ENCODE measurements around the gene CDH22. TPM values are rescaled to one million over a fixed set of nuclear protein-coding genes. Genes with fewer than 3 reads are reported as not detected.

CDH22 gene
- total and polyA plus RNA-seq, 10 donors: not detected

DNA sequence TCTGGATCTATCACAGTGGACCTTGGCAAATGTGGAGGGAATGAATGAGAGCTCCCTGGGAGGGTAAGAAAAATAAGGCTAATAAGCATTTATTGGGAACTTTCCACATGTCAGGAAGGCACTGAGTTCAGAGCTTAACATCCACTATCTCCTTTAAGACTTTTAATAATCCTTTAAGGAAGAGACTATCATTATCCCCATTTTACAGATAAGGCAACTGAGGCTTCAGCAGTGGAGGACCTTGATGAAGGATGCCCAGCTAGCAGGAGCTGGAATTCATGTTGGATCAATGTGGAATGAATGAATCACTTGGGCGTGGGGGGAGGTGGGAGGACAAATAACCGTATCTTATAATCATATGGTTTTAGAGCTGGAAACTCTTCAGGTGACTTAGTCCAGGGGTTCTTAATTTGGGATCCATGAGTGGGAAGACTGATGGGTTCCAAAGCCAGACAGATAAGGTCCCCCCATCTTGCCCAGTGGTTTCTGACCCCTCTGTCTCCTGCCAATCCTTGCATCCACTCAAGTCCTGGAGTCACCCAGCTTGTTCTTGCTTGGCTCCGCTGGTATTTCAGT, 135.2 kb downstream of the CDH22 start:
- intact Hi-C loops (cut with DNase I; ENCODE audit: low total_unique reads): loop anchor here (5.0 kb wide), 1 partner anchor 151 kb away; no protein-coding TSS in a partner anchor

GRCh38 chr20:46172455-46172854, 135.8 kb downstream of the CDH22 start:
- no peaks in the 10 kb centered on the region for H3K9me3 ChIP-seq
- no peaks in the 10 kb centered on the region for H3K36me3 ChIP-seq
- peaks cover 0 to 10% (median 6%) of the 10 kb centered on the region in 6 donors for H3K4me1 ChIP-seq
- intact Hi-C loops (cut with DNase I; ENCODE audit: low total_unique reads): loop anchor here (5.0 kb wide), 1 partner anchor 150 kb away; no protein-coding TSS in a partner anchor
- no peak overlapping the region for H3K27ac ChIP-seq
- TF ChIP-seq, protein P1, sequence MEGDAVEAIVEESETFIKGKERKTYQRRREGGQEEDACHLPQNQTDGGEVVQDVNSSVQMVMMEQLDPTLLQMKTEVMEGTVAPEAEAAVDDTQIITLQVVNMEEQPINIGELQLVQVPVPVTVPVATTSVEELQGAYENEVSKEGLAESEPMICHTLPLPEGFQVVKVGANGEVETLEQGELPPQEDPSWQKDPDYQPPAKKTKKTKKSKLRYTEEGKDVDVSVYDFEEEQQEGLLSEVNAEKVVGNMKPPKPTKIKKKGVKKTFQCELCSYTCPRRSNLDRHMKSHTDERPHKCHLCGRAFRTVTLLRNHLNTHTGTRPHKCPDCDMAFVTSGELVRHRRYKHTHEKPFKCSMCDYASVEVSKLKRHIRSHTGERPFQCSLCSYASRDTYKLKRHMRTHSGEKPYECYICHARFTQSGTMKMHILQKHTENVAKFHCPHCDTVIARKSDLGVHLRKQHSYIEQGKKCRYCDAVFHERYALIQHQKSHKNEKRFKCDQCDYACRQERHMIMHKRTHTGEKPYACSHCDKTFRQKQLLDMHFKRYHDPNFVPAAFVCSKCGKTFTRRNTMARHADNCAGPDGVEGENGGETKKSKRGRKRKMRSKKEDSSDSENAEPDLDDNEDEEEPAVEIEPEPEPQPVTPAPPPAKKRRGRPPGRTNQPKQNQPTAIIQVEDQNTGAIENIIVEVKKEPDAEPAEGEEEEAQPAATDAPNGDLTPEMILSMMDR (IDR thresholded peaks at IDR 0.05 in 8 of 11, conservative IDR thresholded peaks at IDR 0.05 in 3 of 11): no peak
- TF ChIP-seq POLR2A (IDR thresholded peaks at IDR 0.05) (no peak), POLR2AphosphoS5 (IDR thresholded peaks at IDR 0.05) (no peak)
- peaks cover 5 to 87% (median 32%) of the 10 kb centered on the region in 7 donors for H3K27me3 ChIP-seq (replicated peaks in 1 of 7)
- WGBS, 5 donors: 44 to 52% (median 50%) methylated on average over 6 of the region's 6 CpGs
- DNase-seq: no peak
- no peak overlapping the region for H3K4me3 ChIP-seq

More for the DNA sequence above, 135.2 kb downstream of the CDH22 start:
- no peak overlapping the region for H3K27ac ChIP-seq
- H3K36me3 ChIP-seq: no peaks in the 10 kb centered on the region
- no peak for TF ChIP-seq POLR2AphosphoS5 (IDR thresholded peaks at IDR 0.05)
- TF ChIP-seq POLR2A (IDR thresholded peaks at IDR 0.05): no peak
- TF ChIP-seq, protein P1 (IDR thresholded peaks at IDR 0.05 in 8 of 11, conservative IDR thresholded peaks at IDR 0.05 in 3 of 11): no peak
- peaks cover 0 to 10% (median 6%) of the 10 kb centered on the region in 6 donors for H3K4me1 ChIP-seq
- 63 to 79% (median 73%) methylated on average over 3 of the region's 3 CpGs for WGBS, 5 donors
- no peaks in the 10 kb centered on the region for H3K9me3 ChIP-seq
- H3K4me3 ChIP-seq: no peak overlapping the region
- H3K27me3 ChIP-seq (replicated peaks in 1 of 7): peaks cover 5 to 87% (median 32%) of the 10 kb centered on the region in 7 donors
- no peak for DNase-seq

GRCh38 chr20:46171909-46172308, 136.4 kb downstream of the CDH22 start:
- no peak for DNase-seq
- intact Hi-C loops (cut with DNase I; ENCODE audit: low total_unique reads): loop anchor here (5.0 kb wide), 1 partner anchor 150 kb away; no protein-coding TSS in a partner anchor
- H3K27ac ChIP-seq: no peak overlapping the region
- peaks cover 0 to 10% (median 6%) of the 10 kb centered on the region in 6 donors for H3K4me1 ChIP-seq
- no peak overlapping the region for H3K4me3 ChIP-seq
- 47 to 59% (median 56%) methylated on average over 5 of the region's 5 CpGs for WGBS, 5 donors
- peaks cover 5 to 85% (median 32%) of the 10 kb centered on the region in 7 donors for H3K27me3 ChIP-seq (replicated peaks in 1 of 7)
- TF ChIP-seq POLR2AphosphoS5 (IDR thresholded peaks at IDR 0.05) (no peak), POLR2A (IDR thresholded peaks at IDR 0.05) (no peak)
- TF ChIP-seq, protein P1 (IDR thresholded peaks at IDR 0.05 in 8 of 11, conservative IDR thresholded peaks at IDR 0.05 in 3 of 11): no peak
- H3K36me3 ChIP-seq: no peaks in the 10 kb centered on the region
- H3K9me3 ChIP-seq: peaks cover 0 to 2% (median 0%) of the 10 kb centered on the region in 8 donors

DNA sequence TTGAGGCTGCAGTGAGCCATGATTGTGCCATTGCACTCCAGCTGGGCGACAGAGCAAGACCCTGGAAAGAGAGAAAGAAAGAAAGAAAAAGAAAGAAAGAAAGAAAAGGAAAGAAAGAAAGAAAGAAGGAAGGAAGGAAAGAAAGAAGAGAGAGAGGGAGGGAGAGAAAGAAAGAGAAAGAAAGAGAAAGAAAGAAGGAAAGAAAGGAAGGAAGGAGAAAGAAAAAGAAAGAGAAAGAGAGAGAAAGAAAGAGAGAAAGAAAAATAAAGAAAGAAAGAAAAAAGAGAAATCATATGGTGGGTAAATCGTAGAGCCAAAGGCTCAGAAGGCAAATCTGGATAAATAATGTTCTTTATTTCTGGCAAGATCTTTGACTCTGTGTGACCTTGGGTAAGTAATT, 136.8 kb downstream of the CDH22 start:
- H3K27me3 ChIP-seq (replicated peaks in 1 of 7): peaks cover 5 to 85% (median 32%) of the 10 kb centered on the region in 7 donors
- H3K36me3 ChIP-seq: no peaks in the 10 kb centered on the region
- no peak overlapping the region for H3K27ac ChIP-seq
- intact Hi-C loops (cut with DNase I; ENCODE audit: low total_unique reads): loop anchor here (5.0 kb wide), 1 partner anchor 149 kb away; no protein-coding TSS in a partner anchor
- H3K4me3 ChIP-seq: no peak overlapping the region
- peaks cover 0 to 3% (median 0%) of the 10 kb centered on the region in 8 donors for H3K9me3 ChIP-seq
- TF ChIP-seq POLR2AphosphoS5 (IDR thresholded peaks at IDR 0.05) (no peak), POLR2A (IDR thresholded peaks at IDR 0.05) (no peak)
- TF ChIP-seq, protein P1 (IDR thresholded peaks at IDR 0.05 in 8 of 11, conservative IDR thresholded peaks at IDR 0.05 in 3 of 11): no peak
- no peak for DNase-seq
- H3K4me1 ChIP-seq: peaks cover 0 to 10% (median 6%) of the 10 kb centered on the region in 6 donors
- 64 to 79% (median 76%) methylated on average over 2 of the region's 2 CpGs for WGBS, 5 donors

Measured in spleen (tissue), 11 donors.